UCSD-AML1 (cell line): ENCODE measurements around the gene MYO1H.
"Not testable (repeated sequence)": the region's sequence is repeated elsewhere in the genome, so short reads cannot be mapped to it uniquely, and the experiment has no call there.

ENCODE experiments used
- DNase-seq: peaks from one replicate; lab custom pipeline; 2025; ENCODE audit not compliant: unreplicated experiment; lab: John Stamatoyannopoulos, UW

MYO1H gene

GRCh38 chr12:109345428-109345827 is 2.3 kb upstream of the MYO1H start:
- DNase-seq, result no peak

GRCh38 chr12:109346920-109347319 is 780 bp upstream of the MYO1H start:
- no peak for DNase-seq

GRCh38 chr12:109352184-109352583 is 4.5 kb downstream of the MYO1H start:
- DNase-seq, result no peak

GRCh38 chr12:109356577-109356976 is 8.9 kb downstream of the MYO1H start:
- no peak for DNase-seq

GRCh38 chr12:109357032-109357431 is 9.3 kb downstream of the MYO1H start:
- no peak for DNase-seq

GRCh38 chr12:109358154-109358869 is 10.6 kb downstream of the MYO1H start:
- DNase-seq, result no peak

GRCh38 chr12:109359131-109359690 is 11.5 kb downstream of the MYO1H start:
- DNase-seq, result no peak

- DNase-seq, result no peak
Measured at GRCh38 chr12:109369831-109370230, 22.1 kb downstream of the MYO1H start.

- no peak for DNase-seq
Measured at GRCh38 chr12:109377139-109377685, 29.5 kb downstream of the MYO1H start.

GRCh38 chr12:109378569-109378968 is 30.9 kb downstream of the MYO1H start:
- DNase-seq, result no peak

GRCh38 chr12:109382031-109382430 is 34.3 kb downstream of the MYO1H start:
- no peak for DNase-seq

- DNase-seq, result no peak
Measured at GRCh38 chr12:109383240-109383639, 35.5 kb downstream of the MYO1H start.

GRCh38 chr12:109385339-109386058 is 37.8 kb downstream of the MYO1H start:
- DNase-seq, result no peak

GRCh38 chr12:109386059-109386433 is 38.3 kb downstream of the MYO1H start:
- no peak for DNase-seq

- no peak for DNase-seq
Measured at GRCh38 chr12:109387425-109388166, 39.9 kb downstream of the MYO1H start.

- DNase-seq, result no peak
Measured at GRCh38 chr12:109388167-109388563, 40.5 kb downstream of the MYO1H start.

GRCh38 chr12:109389146-109389545 is 41.4 kb downstream of the MYO1H start:
- DNase-seq, result no peak

- no peak for DNase-seq
Measured at GRCh38 chr12:109393437-109394345, 46.0 kb downstream of the MYO1H start.

- DNase-seq, result no peak
Measured at GRCh38 chr12:109394891-109395290, 47.2 kb downstream of the MYO1H start.

- DNase-seq, result not testable (repeated sequence)
Measured at GRCh38 chr12:109404841-109405240, 57.1 kb downstream of the MYO1H start.
